Measurements from ENCODE around the gene GRK2.

GRCh38 chr11:67313125-67313890, 47.0 kb downstream of the GRK2 start:
- TF ChIP-seq CTCF (conservative IDR thresholded peaks at IDR 0.05; ENCODE audit: low read length) (no peak), EZH2phosphoT487 (IDR thresholded peaks at IDR 0.05; ENCODE audit: borderline replicate concordance, low read depth, low read length) (no peak)
